LHCN-M2 (cell line): ENCODE data around the gene FCGR2B. TPM values are rescaled to one million over a fixed set of nuclear protein-coding genes. Genes with fewer than 3 reads are reported as not detected.
"Not testable (repeated sequence)": the region's sequence is repeated elsewhere in the genome, so short reads cannot be mapped to it uniquely, and the experiment has no call there.

Experiments
- DNase-seq: peaks from one replicate; pipeline ENCODE4 v3.0.0-alpha.2; 2012; ENCODE audit warnings: low read depth
- total RNA-seq: library from RNA; depleted of rRNA; stranded (reverse); fragments of >200 nt; gene quantifications from 2 replicates; pipeline ENCODE4 v1.2.3, GENCODE V29; 2014

The FCGR2B gene
- total RNA-seq, 1 experiment from 2014 or later: not detected

DNA sequence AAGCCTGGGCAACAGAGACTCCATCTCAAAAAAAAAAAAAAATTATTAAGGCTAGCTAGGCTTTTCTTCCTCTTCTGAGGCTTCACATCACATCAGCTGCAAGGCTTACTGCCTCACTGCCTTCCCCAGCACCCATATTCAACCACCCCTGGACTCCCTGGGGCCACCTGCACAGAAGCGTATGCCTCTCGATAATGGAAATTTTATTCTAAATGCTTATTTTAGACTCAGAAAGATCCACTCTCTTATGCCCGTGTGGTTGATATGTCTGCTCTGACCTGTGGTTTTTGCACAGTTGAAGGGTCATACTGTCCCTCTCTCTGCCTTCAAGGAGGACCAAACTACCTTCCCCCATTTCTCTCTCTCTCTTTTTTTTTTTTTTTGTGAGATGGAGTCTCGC, 42.6 kb downstream of the FCGR2B start:
- no peak for DNase-seq

- DNase-seq: no peak
Observed at GRCh38 chr1:161706113-161706481, 43.2 kb downstream of the FCGR2B start.

DNA sequence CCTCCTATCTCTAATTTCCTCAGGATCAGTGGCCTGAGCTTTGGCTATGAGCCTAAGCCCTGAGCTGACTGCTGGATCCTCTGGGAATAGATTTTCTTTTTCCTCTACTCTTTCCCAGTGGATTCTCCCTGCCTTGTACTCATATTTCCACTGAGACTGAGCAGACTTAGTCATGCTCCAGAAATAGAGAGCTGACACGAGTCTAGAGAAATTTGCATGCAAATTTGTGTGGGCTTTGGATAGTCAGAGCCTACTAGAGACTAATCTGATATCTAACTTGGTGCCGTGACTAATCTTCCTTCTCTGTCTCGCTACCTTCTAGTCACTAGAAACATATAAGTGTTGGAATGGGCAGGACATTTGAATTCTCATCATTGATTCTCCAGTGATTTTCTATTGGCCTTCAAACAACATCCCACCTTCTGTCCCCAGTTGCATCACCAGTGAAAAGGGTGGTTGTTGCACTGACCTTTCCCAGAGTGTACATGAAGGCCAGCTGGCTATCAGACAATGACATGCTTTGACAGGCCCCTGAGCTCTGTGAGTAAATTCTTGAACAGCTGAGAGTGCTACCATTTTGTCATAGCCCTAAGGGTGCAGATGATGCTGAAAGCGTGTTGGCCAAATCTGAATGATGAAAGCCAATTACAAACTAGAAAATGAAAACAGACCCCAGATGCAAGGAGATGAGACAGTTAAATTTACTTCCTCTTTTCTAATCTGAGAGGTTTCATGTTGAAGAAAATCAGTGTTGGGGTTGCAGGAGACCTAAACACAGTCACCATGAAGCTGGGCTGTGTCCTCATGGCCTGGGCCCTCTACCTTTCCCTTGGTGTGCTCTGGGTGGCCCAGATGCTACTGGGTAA, 43.8 kb downstream of the FCGR2B start, which contains the start of gene FCRLA:
Gene FCRLA, plus strand, starts transcription at position 748 of the 866 bp plus-strand sequence. Its CDS starts 36 bp downstream, at position 784.
- DNase-seq: peak; percentile 99

GRCh38 chr1:161707503-161707902, 44.6 kb downstream of the FCGR2B start:
- no peak for DNase-seq

DNA sequence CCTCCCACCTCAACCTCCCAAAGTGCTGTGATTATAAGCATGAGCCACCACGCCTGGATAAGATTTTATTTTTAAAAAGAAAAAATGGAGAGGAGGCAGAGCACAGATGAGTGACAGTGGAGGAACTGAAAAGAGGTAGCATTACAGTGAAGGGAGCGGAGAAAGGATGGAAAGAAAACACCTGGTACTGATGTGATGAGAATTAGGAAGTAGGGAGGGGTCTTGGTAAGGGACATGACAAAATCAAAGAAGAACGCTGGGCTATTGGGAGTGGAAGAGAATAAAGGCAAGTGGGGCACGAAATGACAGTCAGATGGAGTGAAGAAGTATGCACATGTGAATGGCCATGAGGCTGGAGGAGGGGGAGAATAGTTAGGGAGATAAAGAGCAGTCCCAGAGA, 46.4 kb downstream of the FCGR2B start:
- no peak for DNase-seq

DNA sequence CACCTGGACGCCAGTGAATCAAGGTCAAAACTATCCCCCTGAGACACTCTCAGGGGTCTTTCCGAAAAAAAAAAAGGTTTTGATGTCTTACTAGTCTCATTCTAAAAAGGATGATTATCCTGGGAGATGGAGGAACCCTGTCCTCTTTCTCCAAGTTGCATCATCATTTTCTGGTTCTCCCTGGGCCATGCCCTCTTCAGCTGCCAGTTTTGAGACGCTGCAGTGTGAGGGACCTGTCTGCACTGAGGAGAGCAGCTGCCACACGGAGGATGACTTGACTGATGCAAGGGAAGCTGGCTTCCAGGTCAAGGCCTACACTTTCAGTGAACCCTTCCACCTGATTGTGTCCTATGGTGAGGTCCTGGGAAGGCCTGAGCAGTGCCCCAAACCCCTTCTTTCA, 47.6 kb downstream of the FCGR2B start:
- DNase-seq: no peak

DNA sequence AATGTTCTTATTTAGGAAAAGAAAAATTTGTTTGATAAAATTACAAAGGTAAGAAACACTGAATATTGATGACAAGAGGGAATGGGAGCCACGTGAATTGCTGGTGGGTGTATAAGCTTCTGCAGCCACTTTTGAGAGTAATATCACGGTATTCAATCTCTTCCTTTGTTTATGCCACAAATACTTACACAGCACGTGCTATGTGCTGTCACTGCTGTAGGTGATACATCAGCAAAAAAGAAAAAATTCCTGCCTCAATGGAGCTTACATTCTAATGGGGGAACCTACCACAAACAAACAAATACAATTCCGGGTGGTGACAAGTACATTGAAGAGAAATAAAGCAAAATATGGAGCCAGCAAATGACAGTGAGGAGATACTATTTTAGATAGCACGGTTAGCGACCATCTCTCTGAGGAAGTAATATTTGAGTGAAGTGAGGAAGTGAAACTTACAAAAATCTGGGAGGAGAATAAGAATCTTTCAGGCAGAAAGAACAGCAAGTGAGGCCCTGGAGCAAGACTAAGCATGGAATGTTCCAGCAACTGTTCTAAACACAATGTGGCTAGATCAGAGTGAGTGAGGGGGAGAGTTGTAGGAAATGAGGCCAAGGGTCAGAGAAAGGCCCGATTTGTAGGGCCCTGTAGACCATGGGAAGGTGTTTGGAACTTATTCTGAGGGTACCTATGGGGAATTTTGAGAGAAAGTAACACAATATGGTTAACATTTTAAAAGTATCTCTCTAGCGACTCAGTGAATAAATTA, 55.8 kb downstream of the FCGR2B start:
- no peak for DNase-seq

GRCh38 chr1:161719325-161719611, 56.3 kb downstream of the FCGR2B start:
- no peak for DNase-seq

DNA sequence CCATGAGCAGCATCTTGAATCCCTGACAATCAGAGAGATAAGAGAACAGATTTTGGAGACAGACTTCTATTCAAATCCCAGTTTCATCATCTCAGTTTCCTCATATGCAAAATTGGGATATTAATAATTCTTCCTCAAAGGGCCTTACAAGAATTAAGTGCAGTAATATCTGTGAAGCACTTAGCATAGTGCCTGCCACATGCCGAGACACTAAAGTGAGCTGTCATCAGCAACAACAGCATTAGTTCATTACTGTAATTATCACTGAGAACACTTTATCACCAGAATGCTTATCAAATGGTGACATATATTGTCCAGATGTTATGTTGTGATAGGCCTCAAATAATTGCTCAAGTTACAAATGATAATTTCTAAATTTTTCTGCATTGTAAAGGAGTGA, 57.5 kb downstream of the FCGR2B start:
- no peak for DNase-seq

GRCh38 chr1:161720956-161721737, 58.2 kb downstream of the FCGR2B start, which contains the start of gene FCRLB:
TSS of gene FCRLB (plus strand) at chr1:161721544. CDS start at chr1:161722673, 1,129 bp downstream.
- DNase-seq: no peak

DNA sequence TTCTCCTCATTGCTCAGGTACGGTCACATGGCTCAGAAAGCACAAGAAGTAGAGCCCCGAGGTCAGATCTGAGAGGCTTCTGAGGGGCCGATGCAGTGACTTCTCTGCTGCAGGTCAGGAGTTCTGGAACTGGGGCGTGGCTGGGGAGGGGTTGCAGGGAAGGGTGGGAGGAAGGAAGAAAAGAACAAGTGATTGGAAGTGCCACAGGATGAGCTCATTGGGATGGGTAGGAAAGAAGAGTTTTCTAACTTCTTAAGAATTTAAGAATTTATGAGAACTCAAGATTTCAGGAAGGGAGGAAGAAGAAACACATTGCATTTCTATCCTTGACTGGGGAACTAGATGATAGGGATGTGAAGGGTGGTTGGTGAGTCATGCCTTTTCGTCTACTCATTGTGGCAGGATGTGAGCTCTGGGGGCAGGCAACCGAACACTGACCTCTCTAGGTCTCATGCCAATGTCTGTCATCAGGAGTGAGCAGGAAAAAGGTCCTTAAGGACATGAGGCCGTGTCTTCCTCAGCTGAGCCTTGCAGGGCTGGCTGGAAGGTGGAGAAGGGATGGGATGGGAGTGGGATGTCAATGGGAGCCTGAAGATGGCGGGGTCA, 58.9 kb downstream of the FCGR2B start:
- DNase-seq: peak; percentile 85

GRCh38 chr1:161722406-161722805, 59.5 kb downstream of the FCGR2B start:
- DNase-seq: no peak

DNA sequence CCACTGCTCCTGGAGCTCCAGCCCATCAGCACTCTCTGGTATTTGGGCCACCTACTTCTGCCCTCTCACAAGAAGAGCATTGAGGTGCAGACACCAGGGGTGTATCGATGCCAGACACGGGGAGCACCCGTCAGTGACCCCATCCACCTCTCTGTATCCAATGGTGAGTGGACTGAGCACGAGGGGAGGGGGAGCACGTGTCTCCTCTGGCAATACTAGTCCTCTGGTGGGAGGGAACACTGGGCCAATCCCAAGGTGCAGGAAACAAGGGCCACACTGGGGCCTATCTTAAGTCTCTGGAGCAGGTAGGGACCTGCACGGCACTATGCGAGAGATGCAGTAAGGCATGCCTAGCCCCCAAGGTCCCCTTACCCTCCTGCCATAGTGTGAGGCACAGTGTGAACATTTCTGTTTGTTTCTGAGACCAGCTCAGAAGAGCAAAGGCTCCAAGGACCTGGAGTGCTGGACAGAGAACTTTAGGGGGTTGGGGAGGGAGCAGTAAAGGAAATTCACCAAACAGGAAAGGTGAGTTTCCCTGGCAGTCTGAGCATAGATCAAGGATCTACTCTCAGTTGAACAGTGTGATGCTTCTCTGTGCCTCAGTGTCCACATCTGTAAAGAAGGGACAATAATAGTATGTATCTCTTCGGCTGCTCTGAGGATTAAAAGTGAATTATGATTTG, 60.7 kb downstream of the FCGR2B start:
- DNase-seq: no peak

DNA sequence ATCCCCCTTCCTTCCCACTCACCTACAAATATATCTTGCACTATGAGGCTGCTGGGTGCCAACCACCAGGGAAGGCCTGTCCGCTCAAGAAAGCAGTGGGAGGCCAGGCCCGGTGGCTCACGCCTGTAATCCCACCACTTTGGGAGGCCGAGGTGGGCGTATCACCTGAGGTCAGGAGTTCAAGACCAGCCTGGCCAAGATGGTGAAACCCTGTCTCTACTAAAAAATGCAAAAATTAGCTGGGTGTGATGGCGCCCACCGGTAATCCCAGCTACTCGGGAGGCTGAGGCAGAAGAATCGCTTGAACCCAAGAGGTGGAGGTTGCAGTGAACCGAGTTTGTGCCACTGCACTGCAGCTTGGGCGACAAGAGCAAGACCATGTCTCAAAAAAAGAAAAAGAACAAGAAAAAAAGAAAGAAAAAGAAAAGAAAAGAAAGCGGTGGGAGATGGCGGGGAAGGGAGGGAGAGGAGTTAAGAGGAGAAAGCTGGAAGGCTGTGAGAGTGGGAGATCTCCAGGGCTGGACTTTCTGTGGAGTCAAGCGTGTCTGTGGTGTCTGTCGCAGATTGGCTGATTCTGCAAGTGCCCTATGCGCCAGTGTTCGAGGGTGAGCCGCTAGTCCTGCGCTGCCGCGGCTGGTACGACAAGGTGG, 62.4 kb downstream of the FCGR2B start:
- not testable (repeated sequence) for DNase-seq

DNA sequence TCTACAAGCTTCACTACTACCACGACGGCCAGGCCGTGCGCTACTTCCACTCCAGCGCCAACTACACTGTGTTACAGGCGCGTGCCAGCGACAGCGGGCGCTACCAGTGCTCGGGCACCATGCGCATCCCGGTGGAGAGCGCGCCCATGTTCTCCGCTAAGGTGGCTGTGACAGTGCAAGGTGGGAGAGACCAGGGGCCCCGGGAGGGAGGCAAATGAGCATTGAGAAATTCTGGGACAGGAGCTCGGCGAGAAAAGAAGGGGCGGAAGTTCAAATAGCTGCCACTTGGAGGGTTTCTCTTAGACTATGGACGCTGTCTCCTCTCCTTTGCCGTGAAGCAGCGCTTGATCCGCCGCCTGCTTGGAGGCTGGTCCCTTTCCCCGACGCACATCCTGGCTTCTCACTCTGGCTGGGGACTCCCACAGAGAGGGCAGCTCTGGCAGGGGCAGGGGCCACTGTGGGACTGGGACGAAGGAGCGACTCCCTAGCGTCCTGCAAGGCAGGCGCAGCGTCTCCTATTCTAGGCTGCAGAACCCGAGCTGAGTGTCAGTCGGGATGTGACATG, 63.0 kb downstream of the FCGR2B start:
- peak; percentile 36 for DNase-seq

DNA sequence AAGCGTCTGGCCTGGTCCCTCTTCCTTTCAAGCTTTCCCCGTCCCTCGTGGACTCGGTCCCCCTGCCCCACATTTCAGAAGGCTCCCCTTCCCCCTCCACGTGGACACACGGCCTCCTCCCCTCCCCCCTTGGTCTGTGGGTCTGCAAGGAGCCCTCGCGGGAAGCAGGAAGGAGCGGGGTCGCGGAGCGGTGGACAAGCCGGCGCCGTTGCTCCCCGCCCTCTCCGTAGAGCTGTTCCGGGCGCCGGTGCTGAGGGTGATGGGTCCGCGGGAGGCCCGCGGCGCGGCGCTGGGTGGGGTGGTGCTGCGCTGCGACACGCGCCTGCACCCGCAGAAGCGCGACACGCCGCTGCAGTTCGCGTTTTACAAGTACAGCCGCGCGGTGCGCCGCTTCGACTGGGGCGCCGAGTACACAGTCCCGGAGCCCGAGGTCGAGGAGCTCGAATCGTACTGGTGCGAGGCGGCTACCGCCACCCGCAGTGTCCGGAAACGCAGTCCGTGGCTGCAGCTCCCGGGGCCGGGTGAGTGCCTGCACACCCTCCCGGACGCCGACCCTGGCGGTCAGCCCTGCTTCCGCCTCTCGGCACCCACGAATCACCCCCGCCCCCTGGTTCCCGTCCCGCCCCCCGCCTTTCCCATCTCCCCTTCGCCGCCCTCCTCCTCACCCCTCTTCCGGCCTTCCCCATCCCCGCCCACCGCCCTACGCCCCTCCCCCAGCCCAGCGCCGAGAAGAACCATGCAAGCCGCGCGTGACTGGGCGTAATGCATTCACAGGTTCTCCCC, 63.7 kb downstream of the FCGR2B start:
- peak; percentile 80 for DNase-seq

DNA sequence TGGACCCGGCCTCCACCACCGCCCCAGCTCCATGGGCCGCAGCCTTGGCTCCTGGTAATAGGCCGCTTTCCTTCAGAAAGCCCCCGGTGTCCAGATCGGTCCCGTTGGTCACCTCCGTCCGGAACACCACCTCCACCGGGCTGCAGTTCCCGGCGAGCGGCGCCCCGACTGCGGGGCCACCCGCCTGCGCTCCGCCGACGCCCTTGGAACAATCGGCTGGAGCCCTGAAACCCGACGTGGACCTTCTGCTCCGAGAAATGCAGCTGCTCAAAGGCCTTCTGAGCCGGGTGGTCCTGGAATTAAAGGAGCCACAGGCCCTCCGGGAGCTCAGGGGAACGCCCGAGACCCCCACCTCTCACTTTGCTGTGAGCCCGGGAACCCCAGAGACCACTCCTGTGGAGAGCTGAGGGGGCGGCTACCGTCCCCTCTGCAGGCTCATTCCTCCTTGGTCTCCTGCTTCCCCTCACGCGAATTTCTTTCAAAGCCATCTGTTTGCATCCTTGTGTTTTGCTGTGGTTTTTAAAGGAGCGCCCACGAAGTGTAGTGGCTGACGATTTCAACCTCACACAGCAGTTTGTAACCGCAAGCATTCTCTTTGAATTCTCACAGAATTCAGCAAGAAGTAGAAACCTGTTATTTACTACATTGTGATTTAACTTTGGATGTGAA, 64.4 kb downstream of the FCGR2B start:
- peak; percentile 81 for DNase-seq
